H1 (cell line): ENCODE measurements around the gene C18orf54. TPM values are rescaled to one million over a fixed set of nuclear protein-coding genes. Genes with fewer than 3 reads are reported as not detected.

Experiments
- CTCF ChIA-PET: fragments of 300-600 bp; sonication (Branson Sonifier 250); formaldehyde crosslinking; loops from one replicate; lab custom pipeline; 2021; ENCODE audit not compliant: partially characterized antibody; lab: Charles Lee
- POLR2A ChIA-PET: fragments of 300-600 bp; sonication (Branson Sonifier 250); formaldehyde crosslinking; loops from one replicate; lab custom pipeline; 2021; ENCODE audit warnings: inconsistent platforms; ENCODE audit not compliant: partially characterized antibody; lab: Charles Lee
- DNase-seq, 2 experiments: peaks; one replicate each; pipeline versions ENCODE4 v3.0.0 to v3.0.0-alpha.2; 2010 to 2022; ENCODE audit warnings: low spot score in 2 of 2, low read depth in 1 of 2, mixed read lengths in 1 of 2
- FAIRE-seq: peaks from 2 replicates; lab custom pipeline; 2011; peaks lifted over from hg19 to GRCh38; lab: Jason Lieb, UNC
- H2AFZ ChIP-seq: 2 replicates; pipeline ENCODE4 v1.8.1; 2012; ENCODE audit warnings: low read length, inconsistent platforms
- H2AK5ac ChIP-seq: 2 replicates; pipeline ENCODE4 v1.6.1; 2013; ENCODE audit warnings: low read depth, low read length
- H2BK120ac ChIP-seq: replicated peaks from 2 replicates; pipeline ENCODE3; 2013; ENCODE audit warnings: low read depth, low read length, inconsistent platforms
- H2BK12ac ChIP-seq: 2 replicates; pipeline ENCODE4 v1.6.1; 2013; ENCODE audit warnings: low read depth, low read length
- H2BK15ac ChIP-seq: 2 replicates; pipeline ENCODE4 v1.6.1; 2013; ENCODE audit warnings: low read length
- H2BK20ac ChIP-seq: 2 replicates; pipeline ENCODE4 v1.6.1; 2013; ENCODE audit warnings: low read length
- H2BK5ac ChIP-seq: 2 replicates; pipeline ENCODE4 v1.6.1; 2013; ENCODE audit warnings: low read depth, low read length
- H3K14ac ChIP-seq: 2 replicates; pipeline ENCODE4 v1.6.1; 2013; ENCODE audit warnings: inconsistent platforms; ENCODE audit not compliant: insufficient read length
- H3K18ac ChIP-seq: 2 replicates; pipeline ENCODE4 v1.6.1; 2013; ENCODE audit warnings: low read length; ENCODE audit errors: extremely low read depth
- H3K23ac ChIP-seq: 2 replicates; pipeline ENCODE4 v1.6.1; 2013; ENCODE audit warnings: inconsistent platforms; ENCODE audit not compliant: insufficient read length
- H3K23me2 ChIP-seq: 2 replicates; pipeline ENCODE4 v1.6.1; 2013; ENCODE audit warnings: low read depth, low read length
- H3K27ac ChIP-seq: 2 replicates; pipeline ENCODE4 v1.6.1; 2011; ENCODE audit warnings: low read depth, low read length, inconsistent platforms
- H3K27me3 ChIP-seq, 4 experiments: replicated peaks in 1 of 4; 1 replicate in 1 of 4; 2 replicates in 3 of 4; pipeline versions ENCODE4 v1.6.1 to v1.8.1; 2011 to 2013; ENCODE audit warnings: low read length in 3 of 4, mild to moderate bottlenecking in 3 of 4, inconsistent platforms in 2 of 4, mixed read lengths in 2 of 4, moderate library complexity in 1 of 4; ENCODE audit not compliant: control insufficient read depth in 3 of 4, insufficient read depth in 3 of 4; ENCODE audit errors: extremely low read depth in 1 of 4
- H3K36me3 ChIP-seq, 4 experiments: 2 replicates each; pipeline versions ENCODE4 v1.6.1 to v1.8.1; 2011 to 2013; ENCODE audit warnings: mild to moderate bottlenecking in 4 of 4, low read length in 3 of 4, moderate library complexity in 2 of 4, control low read depth in 1 of 4, inconsistent platforms in 1 of 4; ENCODE audit not compliant: insufficient read depth in 4 of 4, control insufficient read depth in 2 of 4
- H3K4ac ChIP-seq: replicated peaks from 2 replicates; pipeline ENCODE3; 2013; ENCODE audit warnings: low read length, low read depth, mixed read lengths, inconsistent platforms; ENCODE audit not compliant: insufficient read length
- H3K4me1 ChIP-seq, 4 experiments: replicated peaks in 1 of 4; 1 replicate in 1 of 4; 2 replicates in 3 of 4; pipeline versions ENCODE4 v1.6.1 to v1.8.1; 2011 to 2013; ENCODE audit warnings: low read length in 3 of 4, inconsistent platforms in 2 of 4, mixed read lengths in 1 of 4; ENCODE audit not compliant: insufficient read depth in 4 of 4, control insufficient read depth in 3 of 4
- H3K4me2 ChIP-seq, 2 experiments: 2 replicates each; pipeline versions ENCODE4 v1.6.1 to v1.8.1; 2011 to 2013; ENCODE audit warnings: low read depth in 2 of 2, low read length in 2 of 2, control low read depth in 1 of 2, inconsistent platforms in 1 of 2, mild to moderate bottlenecking in 1 of 2; ENCODE audit not compliant: insufficient read depth in 1 of 2
- H3K4me3 ChIP-seq, 4 experiments: fragments of 200-600, 300-600 bp in 1 of 4; sonication (generic), shearing (Covaris generic), sonication (Bioruptor Twin) in 1 of 4; 2 replicates each; pipeline versions ENCODE4 v1.5.1 to v1.8.1; 2011 to 2016; ENCODE audit warnings: low read length in 4 of 4, low read depth in 3 of 4, control low read depth in 2 of 4, inconsistent platforms in 2 of 4, mild to moderate bottlenecking in 2 of 4, mixed read lengths in 1 of 4, moderate library complexity in 1 of 4; ENCODE audit not compliant: insufficient read depth in 2 of 4; ENCODE audit errors: extremely low read depth in 1 of 4
- H3K56ac ChIP-seq: replicated peaks from 2 replicates; pipeline ENCODE3; 2013; ENCODE audit warnings: low read depth, mild to moderate bottlenecking, mixed read lengths, low read length, inconsistent platforms; ENCODE audit not compliant: insufficient read length
- H3K79me1 ChIP-seq: 2 replicates; pipeline ENCODE4 v1.6.1; 2013; ENCODE audit warnings: low read depth, low read length, control low read depth
- H3K79me2 ChIP-seq, 2 experiments: 2 replicates each; pipeline versions ENCODE4 v1.6.1 to v1.8.1; 2012 to 2013; ENCODE audit warnings: low read length in 2 of 2, mild to moderate bottlenecking in 2 of 2, inconsistent platforms in 1 of 2; ENCODE audit not compliant: insufficient read depth in 2 of 2, control insufficient read depth in 1 of 2
- H3K9ac ChIP-seq, 4 experiments: replicated peaks in 1 of 4; 1 replicate in 1 of 4; 2 replicates in 3 of 4; pipeline versions ENCODE4 v1.6.1 to v1.8.1; 2011 to 2013; ENCODE audit warnings: low read depth in 3 of 4, low read length in 3 of 4, control low read depth in 2 of 4, mild to moderate bottlenecking in 2 of 4, moderate library complexity in 2 of 4, inconsistent platforms in 1 of 4; ENCODE audit errors: extremely low read depth in 1 of 4
- H3K9me3 ChIP-seq, 2 experiments: 2 replicates each; pipeline versions ENCODE4 v1.6.1 to v1.8.1; 2012 to 2013; ENCODE audit warnings: mild to moderate bottlenecking in 2 of 2, moderate library complexity in 2 of 2, control low read depth in 1 of 2, inconsistent platforms in 1 of 2, low read depth in 1 of 2, low read length in 1 of 2, mixed read lengths in 1 of 2; ENCODE audit not compliant: insufficient read depth in 2 of 2
- H4K20me1 ChIP-seq, 2 experiments: replicated peaks in 1 of 2; 2 replicates each; pipeline versions ENCODE3 to v1.8.1; 2011 to 2013; ENCODE audit warnings: inconsistent platforms in 2 of 2, low read length in 2 of 2, mild to moderate bottlenecking in 1 of 2; ENCODE audit not compliant: insufficient read depth in 2 of 2, control insufficient read depth in 1 of 2
- H4K5ac ChIP-seq: 2 replicates; pipeline ENCODE4 v1.6.1; 2013; ENCODE audit warnings: low read length, low read depth, mixed read lengths, inconsistent platforms; ENCODE audit not compliant: insufficient read length
- H4K8ac ChIP-seq: 2 replicates; pipeline ENCODE4 v1.8.0; 2013; ENCODE audit warnings: mild to moderate bottlenecking, moderate library complexity, low read length, inconsistent platforms; ENCODE audit not compliant: insufficient read depth; ENCODE audit errors: extremely low read depth
- H4K91ac ChIP-seq: replicated peaks from 2 replicates; pipeline ENCODE3; 2013; ENCODE audit warnings: low read length, mixed read lengths, inconsistent platforms; ENCODE audit not compliant: insufficient read length
- BACH1 ChIP-seq: IDR thresholded peaks from 2 replicates; pipeline ENCODE4 v1.6.1; 2012; ENCODE audit warnings: low read length, improper control_type of control experiment
- POLR2AphosphoS5 ChIP-seq: IDR thresholded peaks from 2 replicates; pipeline ENCODE4 v1.6.1; 2011; ENCODE audit warnings: low read depth, low read length
- SP1 ChIP-seq: IDR thresholded peaks from 2 replicates; pipeline ENCODE4 v1.6.1; 2011; ENCODE audit warnings: low read depth, low read length
- TCF12 ChIP-seq: IDR thresholded peaks from 2 replicates; pipeline ENCODE4 v1.6.1; 2011; ENCODE audit warnings: low read depth, mild to moderate bottlenecking, low read length
- WGBS, 2 experiments: shearing (Covaris generic) in 1 of 2; methylation state at CpG; one replicate each; pipeline versions ENCODE4 v1.1.6 to v1.1.7; 2013 to 2015; ENCODE audit warnings: low lambda C conversion rate in 2 of 2, mixed read lengths in 2 of 2, inconsistent platforms in 1 of 2, low coverage in 1 of 2, missing lambda C conversion rate in 1 of 2; ENCODE audit not compliant: insufficient replicate concordance in 2 of 2, insufficient coverage in 1 of 2, insufficient read length in 1 of 2; ENCODE audit errors: extremely low coverage in 1 of 2, missing lambda C conversion rate in 1 of 2; 5-methylcytosine and 5-hydroxymethylcytosine counted together
- polyA plus RNA-seq, 7 experiments: library from polyadenylated mRNA; depleted of rRNA in 3 of 7; stranded (reverse) in 5 of 7; unstranded in 2 of 7; fragments of >200 nt in 5 of 7; fragments of 200-250 nt in 2 of 7; gene quantifications; 1 replicate in 5 of 7; 2 replicates in 1 of 7; 4 replicates in 1 of 7; pipeline versions ENCODE4 v1.2.1 to v1.2.3, GENCODE V29; 2011 to 2013; ENCODE audit warnings: missing spikeins in 2 of 7, mixed read lengths in 2 of 7
- total RNA-seq: library from RNA; stranded (reverse); fragmentation: NEBNext Ultra II Directional; extraction: Animal tissue kit (Norgen Biotek cat#: 25700); gene quantifications from 2 replicates; pipeline ENCODE4 v1.2.1, GENCODE V29; 2021

C18orf54 gene
- total and polyA plus RNA-seq, 2 of the 8 experiments (the other 6 are each of a cell fraction or from before 2014, with no cell fraction given): 6.7 to 30.9 TPM

GRCh38 chr18:54393648-54394294 lies 36.1 kb downstream of the C18orf54 start:
- no peak overlapping the region for H2AFZ ChIP-seq
- H3K27me3 ChIP-seq: peaks cover 0 to 1% (median 0%) of the 10 kb centered on the region in 4 experiments; a peak in 1 of 7 replicates
- ChIA-PET CTCF (interaction anchor here (1.2 kb wide), 1 partner anchor 278 kb away, joined by 3 read pairs; no protein-coding TSS in a partner anchor), POLR2A (no interaction called here)
- H3K9ac ChIP-seq: no peak overlapping the region
- H4K91ac ChIP-seq: no peak overlapping the region
- no peak overlapping the region for H2BK5ac ChIP-seq
- no peak overlapping the region for H2AK5ac ChIP-seq
- H3K36me3 ChIP-seq: no peaks in the 10 kb centered on the region
- H3K18ac ChIP-seq: no peak overlapping the region
- FAIRE-seq (no peak), DNase-seq (no peak)
- no peak for TF ChIP-seq POLR2AphosphoS5
- no peak for TF ChIP-seq BACH1
- no peak for TF ChIP-seq SP1
- no peak for TF ChIP-seq TCF12
- 89% methylated on average over 1 of the region's 1 CpG; no CpG with 5 or more reads in 1 of the 2 experiments for WGBS, 2 experiments
- H3K79me1 ChIP-seq: no peaks in the 10 kb centered on the region
- no peaks in the 10 kb centered on the region for H4K20me1 ChIP-seq
- H3K79me2 ChIP-seq: no peaks in the 10 kb centered on the region
- no peaks in the 10 kb centered on the region; the same call in 1 of the 2 replicates for H3K23me2 ChIP-seq
- H3K4ac ChIP-seq: no peak overlapping the region
- H2BK120ac ChIP-seq: no peak overlapping the region
- H3K27ac ChIP-seq: no peak overlapping the region
- H3K9me3 ChIP-seq: no peaks in the 10 kb centered on the region
- H3K4me3 ChIP-seq: no peak overlapping the region
- peaks cover 0 to 4% (median 2%) of the 10 kb centered on the region in 4 experiments; a peak in 1 of 7 replicates for H3K4me1 ChIP-seq
- H2BK15ac ChIP-seq: no peak overlapping the region
- H2BK12ac ChIP-seq: no peak overlapping the region
- H3K4me2 ChIP-seq: no peak overlapping the region
- H4K8ac ChIP-seq: no peak overlapping the region
- no peak overlapping the region for H3K23ac ChIP-seq
- no peak overlapping the region for H4K5ac ChIP-seq
- H3K56ac ChIP-seq: no peak overlapping the region
- no peak overlapping the region for H3K14ac ChIP-seq
- no peak overlapping the region for H2BK20ac ChIP-seq
